A549 treated with AZD9567 at 1 μM for 4 hours (cell line): ENCODE data around the gene RSPH10B. TPM values are rescaled to one million over a fixed set of nuclear protein-coding genes. Genes with fewer than 3 reads are reported as not detected.

ENCODE experiments used
- total RNA-seq: library from RNA; stranded (reverse); fragments of 200-300 nt; extraction: Qiagen RNA extraction; gene quantifications from 5 replicates; pipeline ENCODE4 v1.2.3, GENCODE V29; 2022; ENCODE audit not compliant: insufficient read depth

The RSPH10B gene
- total RNA-seq, result 0.05 to 0.14 TPM (median 0.07 TPM) in 4 of 5 replicates, not detected in the other

GRCh38 chr7:5970347-5970911 is at the start of gene RSPH10B:
Gene RSPH10B (minus strand): TSS chr7:5970689. CDS start chr7:5967116, 3,573 bp downstream.

DNA sequence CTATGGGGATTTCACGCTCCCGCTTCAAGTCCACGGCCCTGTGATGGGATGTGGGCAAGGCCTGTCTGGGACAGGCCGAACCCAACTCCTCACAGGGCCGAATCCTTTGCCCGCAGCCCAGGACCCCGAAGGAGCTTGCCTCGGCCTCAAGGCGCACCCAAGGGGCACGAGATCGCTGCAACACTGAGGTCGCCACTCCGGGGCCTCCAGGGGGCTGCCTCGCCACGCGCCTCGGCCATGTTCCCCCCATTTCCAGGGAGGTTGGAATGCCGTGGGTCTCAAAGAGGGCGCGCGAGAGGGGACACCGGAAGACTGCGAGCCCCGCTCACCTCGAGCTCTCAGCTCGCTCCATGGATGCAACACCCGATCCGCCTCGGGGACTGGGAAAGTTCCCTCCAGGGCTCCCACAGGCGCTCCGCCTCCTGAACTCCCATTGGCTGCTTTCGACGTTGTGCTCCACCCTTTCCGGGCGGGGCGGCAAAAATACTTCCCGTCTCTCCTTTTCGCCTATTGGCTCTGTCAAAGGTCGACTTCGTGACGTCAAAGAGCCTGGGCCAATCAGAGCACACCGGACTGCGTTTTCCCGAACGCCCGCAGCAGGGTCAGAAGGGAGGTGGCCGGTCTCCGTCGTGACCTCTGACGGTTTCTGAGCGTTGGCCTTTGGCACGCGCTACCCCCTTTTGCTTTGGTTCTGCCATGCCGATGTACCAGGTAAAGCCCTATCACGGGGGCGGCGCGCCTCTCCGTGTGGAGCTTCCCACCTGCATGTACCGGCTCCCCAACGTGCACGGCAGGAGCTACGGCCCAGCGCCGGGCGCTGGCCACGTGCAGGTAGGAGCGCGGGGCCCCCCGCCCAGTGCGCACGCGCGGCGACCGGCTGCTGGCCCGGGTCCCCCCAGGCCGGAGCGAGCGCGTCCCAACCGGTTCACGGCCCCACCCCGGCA is 38.5 kb upstream of the RSPH10B start, which contains the start of the genes AIMP2 and PMS2:
Gene AIMP2, plus strand, starts transcription at position 605 of the 944 bp plus-strand sequence. Its CDS starts 92 bp downstream, at position 697.
Gene PMS2, minus strand, starts transcription at position 382 of the 944 bp plus-strand sequence. Its CDS starts 30 bp downstream, at position 352.

DNA sequence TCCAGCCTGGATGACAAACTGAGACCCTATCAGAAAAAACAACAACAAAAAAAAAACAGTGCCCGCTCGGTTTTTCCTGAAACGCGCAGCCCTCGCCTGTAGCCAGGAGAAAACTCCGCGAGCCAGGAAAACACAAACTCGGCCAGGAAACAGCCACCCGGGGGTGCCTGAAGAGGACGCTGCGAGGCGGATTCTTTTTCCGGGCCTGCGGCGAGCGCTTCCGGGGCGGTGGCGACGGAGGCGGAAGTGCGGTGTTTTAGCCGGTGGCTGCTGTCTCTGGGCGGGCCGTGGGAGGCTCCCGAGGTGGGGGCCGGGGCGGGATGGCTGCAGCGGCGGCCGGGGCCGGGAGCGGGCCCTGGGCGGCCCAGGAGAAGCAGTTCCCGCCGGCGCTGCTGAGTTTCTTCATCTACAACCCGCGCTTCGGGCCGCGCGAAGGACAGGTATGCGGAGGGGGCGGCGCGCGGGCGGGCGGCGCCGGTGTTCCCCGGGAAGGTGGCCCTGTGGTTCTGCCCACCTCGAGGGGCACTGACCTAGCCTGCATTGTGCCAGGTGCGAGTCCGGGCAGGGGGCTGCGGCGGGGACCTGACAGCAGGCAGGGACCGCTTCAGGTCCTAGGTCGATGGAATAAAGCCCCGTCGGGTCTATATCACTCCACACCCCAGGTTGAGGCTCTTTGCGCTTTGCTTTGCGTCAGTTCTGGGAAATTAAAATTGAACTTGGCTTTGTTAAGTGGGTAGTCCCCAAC is 71.8 kb downstream of the RSPH10B start, which contains the start of gene CCZ1:
Gene CCZ1, plus strand, starts transcription at position 254 of the 745 bp plus-strand sequence. Its CDS starts 67 bp downstream, at position 321.

Other genes with a start within 250 kb of the RSPH10B start
- 22.9 to 26.3 TPM (median 25.9 TPM) in 5 replicates for gene RNF216, start 189.0 kb downstream of the RSPH10B start, total RNA-seq
- not detected in 5 replicates for gene OCM, start 89.9 kb downstream of the RSPH10B start, total RNA-seq
- 78.7 to 87.4 TPM (median 79.9 TPM) in 5 replicates for gene CCZ1, start 72.0 kb downstream of the RSPH10B start, total RNA-seq
- gene PMS2, start 38.4 kb upstream of the RSPH10B start, total RNA-seq, result 10.5 to 12.7 TPM (median 12.1 TPM) in 5 replicates
- gene AIMP2, start 38.6 kb upstream of the RSPH10B start, total RNA-seq, result 96.4 to 100 TPM (median 98.4 TPM) in 5 replicates
- gene ANKRD61, start 60.7 kb upstream of the RSPH10B start, total RNA-seq, result 0.37 to 1.7 TPM (median 0.59 TPM) in 5 replicates
- gene EIF2AK1, start 88.5 kb upstream of the RSPH10B start, total RNA-seq, result 68.9 to 96.7 TPM (median 80.8 TPM) in 5 replicates
- gene USP42, start 134.3 kb upstream of the RSPH10B start, total RNA-seq, result 4.6 to 8.4 TPM (median 7.9 TPM) in 5 replicates